HG03469 (cell line): Measurements from ENCODE around the gene SMIM23.

ENCODE experiments used
- ATAC-seq: cut with Tn5 transposase; IDR thresholded peaks from one replicate; pipeline ENCODE4 v1.9.1; 2021; ENCODE audit warnings: mild to moderate bottlenecking, moderate library complexity, moderate number of reproducible peaks; ENCODE audit not compliant: unreplicated experiment

SMIM23 gene

GRCh38 chr5:171785517-171785916 lies at the start of gene SMIM23:
SMIM23 (plus strand) TSS chr5:171785817; CDS start chr5:171785872, 55 bp downstream.
- no peak for ATAC-seq

- no peak for ATAC-seq
These were observed 48.4 kb upstream of the SMIM23 start for GRCh38 chr5:171736976-171737891.

- ATAC-seq = no peak
These were observed 47.1 kb upstream of the SMIM23 start for GRCh38 chr5:171738501-171738900.

- no peak for ATAC-seq
These were observed 46.3 kb upstream of the SMIM23 start for GRCh38 chr5:171739271-171739670.

GRCh38 chr5:171743436-171744076 lies 42.1 kb upstream of the SMIM23 start:
- ATAC-seq = no peak

- no peak for ATAC-seq
These were observed 41.4 kb upstream of the SMIM23 start for GRCh38 chr5:171744264-171744663.

- no peak for ATAC-seq
These were observed 40.7 kb upstream of the SMIM23 start for GRCh38 chr5:171744882-171745281.

- ATAC-seq = no peak
These were observed 40.0 kb upstream of the SMIM23 start for GRCh38 chr5:171745602-171746001.

- no peak for ATAC-seq
These were observed 38.4 kb upstream of the SMIM23 start for GRCh38 chr5:171747061-171747859.

- ATAC-seq = no peak
These were observed 36.9 kb upstream of the SMIM23 start for GRCh38 chr5:171748720-171749119.

- ATAC-seq = no peak
These were observed 36.3 kb upstream of the SMIM23 start for GRCh38 chr5:171749365-171749764.

GRCh38 chr5:171750311-171750788 lies 35.3 kb upstream of the SMIM23 start:
- no peak for ATAC-seq

- no peak for ATAC-seq
These were observed 30.2 kb upstream of the SMIM23 start for GRCh38 chr5:171755354-171755821.

GRCh38 chr5:171757853-171758535 lies 27.6 kb upstream of the SMIM23 start:
- no peak for ATAC-seq

- no peak for ATAC-seq
These were observed 25.8 kb upstream of the SMIM23 start for GRCh38 chr5:171759777-171760176.

GRCh38 chr5:171762021-171762608 lies 23.5 kb upstream of the SMIM23 start:
- no peak for ATAC-seq

- ATAC-seq = no peak
These were observed 22.7 kb upstream of the SMIM23 start for GRCh38 chr5:171762903-171763302.

- no peak for ATAC-seq
These were observed 21.4 kb upstream of the SMIM23 start for GRCh38 chr5:171764265-171764664.

GRCh38 chr5:171766875-171767274 lies 18.7 kb upstream of the SMIM23 start:
- ATAC-seq = no peak

- ATAC-seq = no peak
These were observed 15.5 kb upstream of the SMIM23 start for GRCh38 chr5:171770153-171770552.
